Measurements from ENCODE around the gene LSMEM2.

GRCh38 chr3:50333744-50334328, 54.9 kb downstream of the LSMEM2 start:
- TF ChIP-seq CTCF (IDR thresholded peaks at IDR 0.05) (no peak), POLR2AphosphoS5 (IDR thresholded peaks at IDR 0.05) (no peak), POLR2A (IDR thresholded peaks at IDR 0.05) (no peak)
